PFSK-1 (cell line): ENCODE measurements around the gene SLC22A7.

ENCODE experiments used
- FOXP2 ChIP-seq: optimal IDR thresholded peaks from 2 replicates; pipeline ENCODE3; 2011; ENCODE audit warnings: borderline replicate concordance, control low read depth, inconsistent platforms; ENCODE audit not compliant: insufficient read depth; ENCODE audit errors: extremely low read length, extremely low read depth
- POLR2AphosphoS5 ChIP-seq: IDR thresholded peaks from 2 replicates; pipeline ENCODE4 v1.6.1; 2012; ENCODE audit warnings: low read depth, mild to moderate bottlenecking, control low read depth, low read length, moderate library complexity
- SIN3A ChIP-seq: IDR thresholded peaks from 2 replicates; pipeline ENCODE4 v1.6.1; 2012; ENCODE audit warnings: mild to moderate bottlenecking, low read length, moderate library complexity, borderline replicate concordance; ENCODE audit not compliant: insufficient read depth
- TAF1 ChIP-seq: IDR thresholded peaks from 2 replicates; pipeline ENCODE4 v1.6.1; 2012; ENCODE audit warnings: low read length, control low read depth, borderline replicate concordance; ENCODE audit not compliant: insufficient read depth
- TF ChIP-seq, protein P1 (sequence below), 2 experiments: IDR thresholded peaks; 2 replicates each; pipeline versions ENCODE4 v1.6.1 to v1.8.0; 2011 to 2012; ENCODE audit warnings: low read depth in 2 of 2, low read length in 2 of 2, control low read depth in 1 of 2, inconsistent platforms in 1 of 2, mild to moderate bottlenecking in 1 of 2, moderate library complexity in 1 of 2; ENCODE audit not compliant: insufficient read depth in 1 of 2

Gene SLC22A7

DNA sequence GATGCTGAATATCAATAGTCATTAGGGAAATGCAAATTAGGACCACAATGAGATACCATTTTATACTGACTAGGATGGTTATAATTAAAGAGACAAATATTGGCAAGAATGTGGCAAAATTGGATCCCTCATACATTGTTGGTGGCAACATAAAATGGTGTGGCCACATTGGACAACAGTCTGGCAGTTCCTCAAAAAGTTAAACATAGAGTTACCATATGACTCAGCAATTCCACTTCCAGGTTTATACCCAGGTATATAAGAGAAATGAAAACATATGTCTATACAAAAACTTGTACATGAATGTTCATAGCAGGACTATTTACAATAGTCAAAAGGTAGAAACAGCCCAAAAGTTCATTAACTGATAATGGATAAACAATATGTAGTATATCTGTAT, 12.6 kb downstream of the SLC22A7 start:
- no peak for TF ChIP-seq FOXP2

DNA sequence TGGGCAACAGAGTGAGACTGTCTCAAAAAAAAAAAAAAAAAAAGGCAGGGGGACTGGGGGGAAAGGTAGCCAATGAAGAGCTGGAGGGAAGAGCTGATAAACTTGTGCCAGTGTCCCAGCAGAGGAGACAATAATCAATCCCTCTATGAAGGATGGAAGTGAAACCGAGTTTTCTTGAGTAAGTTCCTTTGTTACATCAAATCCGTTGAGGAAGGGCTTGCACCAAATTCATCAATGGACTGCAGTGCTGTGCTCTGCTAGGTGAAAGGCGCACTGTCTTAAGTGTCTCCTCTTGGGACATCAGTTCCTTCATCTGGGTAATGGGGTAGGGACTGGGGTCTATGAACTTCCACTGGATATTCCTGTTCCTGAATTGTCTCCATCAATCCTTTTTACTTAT, 13.6 kb downstream of the SLC22A7 start:
- TF ChIP-seq FOXP2 (no peak), POLR2AphosphoS5 (no peak), SIN3A (no peak), TAF1 (no peak)
- TF ChIP-seq, protein P1, sequence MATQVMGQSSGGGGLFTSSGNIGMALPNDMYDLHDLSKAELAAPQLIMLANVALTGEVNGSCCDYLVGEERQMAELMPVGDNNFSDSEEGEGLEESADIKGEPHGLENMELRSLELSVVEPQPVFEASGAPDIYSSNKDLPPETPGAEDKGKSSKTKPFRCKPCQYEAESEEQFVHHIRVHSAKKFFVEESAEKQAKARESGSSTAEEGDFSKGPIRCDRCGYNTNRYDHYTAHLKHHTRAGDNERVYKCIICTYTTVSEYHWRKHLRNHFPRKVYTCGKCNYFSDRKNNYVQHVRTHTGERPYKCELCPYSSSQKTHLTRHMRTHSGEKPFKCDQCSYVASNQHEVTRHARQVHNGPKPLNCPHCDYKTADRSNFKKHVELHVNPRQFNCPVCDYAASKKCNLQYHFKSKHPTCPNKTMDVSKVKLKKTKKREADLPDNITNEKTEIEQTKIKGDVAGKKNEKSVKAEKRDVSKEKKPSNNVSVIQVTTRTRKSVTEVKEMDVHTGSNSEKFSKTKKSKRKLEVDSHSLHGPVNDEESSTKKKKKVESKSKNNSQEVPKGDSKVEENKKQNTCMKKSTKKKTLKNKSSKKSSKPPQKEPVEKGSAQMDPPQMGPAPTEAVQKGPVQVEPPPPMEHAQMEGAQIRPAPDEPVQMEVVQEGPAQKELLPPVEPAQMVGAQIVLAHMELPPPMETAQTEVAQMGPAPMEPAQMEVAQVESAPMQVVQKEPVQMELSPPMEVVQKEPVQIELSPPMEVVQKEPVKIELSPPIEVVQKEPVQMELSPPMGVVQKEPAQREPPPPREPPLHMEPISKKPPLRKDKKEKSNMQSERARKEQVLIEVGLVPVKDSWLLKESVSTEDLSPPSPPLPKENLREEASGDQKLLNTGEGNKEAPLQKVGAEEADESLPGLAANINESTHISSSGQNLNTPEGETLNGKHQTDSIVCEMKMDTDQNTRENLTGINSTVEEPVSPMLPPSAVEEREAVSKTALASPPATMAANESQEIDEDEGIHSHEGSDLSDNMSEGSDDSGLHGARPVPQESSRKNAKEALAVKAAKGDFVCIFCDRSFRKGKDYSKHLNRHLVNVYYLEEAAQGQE (IDR thresholded peaks at IDR 0.05; ENCODE audit: insufficient read depth in 1 of 2, low read depth in 2 of 2, low read length in 2 of 2) = no peak

DNA sequence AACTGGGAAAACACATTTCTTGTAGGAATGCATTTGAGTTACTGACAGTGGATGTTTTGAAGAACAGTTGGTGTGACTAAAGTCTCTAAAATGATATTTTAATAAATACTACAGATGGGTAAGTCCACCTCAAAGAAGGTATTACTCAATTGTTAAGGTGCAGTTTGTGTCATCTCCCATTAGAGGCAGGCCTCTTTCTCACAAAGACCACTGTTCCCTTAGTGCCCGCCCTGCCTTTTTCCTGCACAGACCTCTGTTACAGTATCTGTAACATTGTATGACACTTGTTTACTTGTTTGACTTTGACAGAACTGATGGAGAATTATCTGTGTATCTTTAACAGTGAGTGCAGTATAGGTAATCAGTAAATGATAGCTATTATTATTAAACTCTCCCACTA, 15.8 kb downstream of the SLC22A7 start:
- TF ChIP-seq SIN3A = no peak
- TF ChIP-seq, protein P1 (IDR thresholded peaks at IDR 0.05; ENCODE audit: insufficient read depth in 1 of 2, low read depth in 2 of 2, low read length in 2 of 2) = no peak
- no peak for TF ChIP-seq FOXP2
- TF ChIP-seq TAF1 = no peak
- no peak for TF ChIP-seq POLR2AphosphoS5

DNA sequence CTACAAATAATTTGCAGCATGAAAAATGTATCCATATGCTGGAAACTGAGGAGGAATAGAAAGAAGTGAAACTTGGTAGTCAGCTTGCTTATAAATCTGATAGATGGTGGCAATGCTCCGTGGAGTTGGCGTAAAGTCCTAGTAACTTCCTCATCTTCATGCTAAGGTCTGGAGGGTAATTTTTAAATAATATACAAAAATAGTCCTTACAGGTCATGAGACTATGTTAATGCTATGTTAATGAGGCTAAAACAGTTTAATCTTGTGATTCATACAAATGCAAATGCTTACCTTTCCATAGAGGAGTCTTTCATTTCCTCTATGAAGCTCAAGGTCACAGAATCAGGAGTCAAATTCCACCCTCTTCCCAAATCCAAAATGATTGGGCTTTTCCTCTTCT, 20.0 kb downstream of the SLC22A7 start:
- TF ChIP-seq TAF1 (no peak), FOXP2 (no peak), SIN3A (no peak), POLR2AphosphoS5 (no peak)
- TF ChIP-seq, protein P1 (IDR thresholded peaks at IDR 0.05; ENCODE audit: insufficient read depth in 1 of 2, low read depth in 2 of 2, low read length in 2 of 2) = no peak

DNA sequence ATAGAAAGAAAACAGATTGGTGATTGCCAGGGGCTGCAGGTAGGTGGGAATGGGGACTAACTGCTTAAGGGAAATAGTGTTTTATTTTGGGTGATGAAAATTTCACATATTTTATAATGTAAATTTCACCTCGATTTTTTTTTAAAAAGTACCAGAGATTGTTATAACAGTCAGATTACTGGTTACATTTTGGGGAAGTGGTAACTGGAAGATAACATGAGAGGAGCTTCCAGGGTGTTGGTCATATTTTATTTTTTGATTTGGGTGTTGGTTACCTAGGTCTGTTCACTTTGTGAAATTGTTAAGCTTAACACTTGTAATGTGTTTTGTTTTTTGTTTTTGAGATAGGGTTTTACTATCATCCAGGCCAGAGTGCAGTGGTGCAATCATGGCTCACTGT, 27.8 kb downstream of the SLC22A7 start:
- TF ChIP-seq POLR2AphosphoS5 (no peak), FOXP2 (no peak), TAF1 (no peak), SIN3A (no peak)
- TF ChIP-seq, protein P1 (IDR thresholded peaks at IDR 0.05; ENCODE audit: insufficient read depth in 1 of 2, low read depth in 2 of 2, low read length in 2 of 2) = no peak

DNA sequence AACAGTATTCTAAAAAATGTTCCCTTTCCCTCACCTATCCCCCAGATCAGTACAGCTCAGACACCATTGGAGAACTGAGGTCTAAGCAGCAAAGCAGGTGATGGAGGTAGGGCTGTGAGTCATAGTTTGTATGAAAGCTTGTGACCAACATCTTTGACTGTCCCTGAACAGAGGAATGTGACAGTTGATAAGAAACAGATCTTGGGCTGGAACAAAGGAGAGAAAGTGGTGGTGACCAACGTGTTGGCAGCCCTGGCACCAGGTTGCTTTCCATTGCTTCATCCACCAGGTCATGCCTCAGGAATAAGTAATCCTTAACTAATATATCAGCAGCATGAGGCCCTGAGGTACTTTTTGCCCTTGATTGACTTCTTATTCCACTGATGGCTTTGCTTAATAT, 30.5 kb downstream of the SLC22A7 start:
- TF ChIP-seq, protein P1 (IDR thresholded peaks at IDR 0.05; ENCODE audit: insufficient read depth in 1 of 2, low read depth in 2 of 2, low read length in 2 of 2) = no peak
- no peak for TF ChIP-seq SIN3A
- no peak for TF ChIP-seq POLR2AphosphoS5
